Measurements from ENCODE around the gene HACE1.
"Not testable (repeated sequence)": the region's sequence is repeated elsewhere in the genome, so short reads cannot be mapped to it uniquely, and the experiment has no call there.

GRCh38 chr6:104847721-104848120 lies 12.0 kb downstream of the HACE1 start:
- not testable (repeated sequence) for TF ChIP-seq EP300 (IDR thresholded peaks at IDR 0.05; ENCODE audit: low read depth); POLR2AphosphoS5 (IDR thresholded peaks at IDR 0.05)
- TF ChIP-seq, protein P1, sequence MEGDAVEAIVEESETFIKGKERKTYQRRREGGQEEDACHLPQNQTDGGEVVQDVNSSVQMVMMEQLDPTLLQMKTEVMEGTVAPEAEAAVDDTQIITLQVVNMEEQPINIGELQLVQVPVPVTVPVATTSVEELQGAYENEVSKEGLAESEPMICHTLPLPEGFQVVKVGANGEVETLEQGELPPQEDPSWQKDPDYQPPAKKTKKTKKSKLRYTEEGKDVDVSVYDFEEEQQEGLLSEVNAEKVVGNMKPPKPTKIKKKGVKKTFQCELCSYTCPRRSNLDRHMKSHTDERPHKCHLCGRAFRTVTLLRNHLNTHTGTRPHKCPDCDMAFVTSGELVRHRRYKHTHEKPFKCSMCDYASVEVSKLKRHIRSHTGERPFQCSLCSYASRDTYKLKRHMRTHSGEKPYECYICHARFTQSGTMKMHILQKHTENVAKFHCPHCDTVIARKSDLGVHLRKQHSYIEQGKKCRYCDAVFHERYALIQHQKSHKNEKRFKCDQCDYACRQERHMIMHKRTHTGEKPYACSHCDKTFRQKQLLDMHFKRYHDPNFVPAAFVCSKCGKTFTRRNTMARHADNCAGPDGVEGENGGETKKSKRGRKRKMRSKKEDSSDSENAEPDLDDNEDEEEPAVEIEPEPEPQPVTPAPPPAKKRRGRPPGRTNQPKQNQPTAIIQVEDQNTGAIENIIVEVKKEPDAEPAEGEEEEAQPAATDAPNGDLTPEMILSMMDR (IDR thresholded peaks at IDR 0.05): not testable (repeated sequence)
